Left ventricle myocardium inferior (tissue), 1 donor: ENCODE data around the gene C1GALT1C1. TPM values are rescaled to one million over a fixed set of nuclear protein-coding genes. Genes with fewer than 3 reads are reported as not detected.

Source experiments
- DNase-seq: peaks from one replicate; pipeline ENCODE4 v3.0.0-alpha.2; 2020
- H3K27ac ChIP-seq: fragments of 200-600 bp; replicated peaks from 2 replicates; pipeline ENCODE4 v1.8.0; 2021
- H3K27me3 ChIP-seq: fragments of 200-600 bp; 2 replicates; pipeline ENCODE4 v1.8.0; 2021; ENCODE audit warnings: low read depth
- H3K36me3 ChIP-seq: fragments of 200-600 bp; 2 replicates; pipeline ENCODE4 v1.8.0; 2021
- H3K4me1 ChIP-seq: fragments of 200-600 bp; 2 replicates; pipeline ENCODE4 v1.8.0; 2021
- H3K4me3 ChIP-seq: fragments of 200-600 bp; 2 replicates; pipeline ENCODE4 v1.8.0; 2021; ENCODE audit warnings: mild to moderate bottlenecking, moderate library complexity
- H3K9me3 ChIP-seq: fragments of 200-600 bp; replicated peaks from 2 replicates; pipeline ENCODE4 v1.8.0; 2021
- CTCF ChIP-seq: fragments of 200-600 bp; IDR thresholded peaks from 2 replicates; pipeline ENCODE4 v1.8.0; 2021; ENCODE audit warnings: antibody characterized with exemption, mild to moderate bottlenecking, borderline replicate concordance
- intact Hi-C: fragments of 100-400 bp; cut with micrococcal nuclease; formaldehyde crosslinking; loops from one replicate; pipeline ENCODE4 v1.11.0; 2022
- long read RNA-seq: library from polyadenylated mRNA; unstranded; transcript quantifications from one replicate; pipeline ENCODE4 v2.0.0, GENCODE V29; 2021
- total RNA-seq: library from RNA; stranded (reverse); fragmentation: NEBNext Ultra II Directional; extraction: Animal tissue kit (Norgen Biotek cat#: 25700); gene quantifications from one replicate; pipeline ENCODE4 v1.2.1, GENCODE V29; 2021
- donor health status: DM: no; HTN: yes; CAD: no; lungs with severe emphysema.

C1GALT1C1 gene
- total RNA-seq = 19.7 TPM
- long read RNA-seq, transcript C1GALT1C1-201 (2 exons, 1,613 nt) = major isoform, 24 of 26 reads
- long read RNA-seq, partial matches to known transcripts = 0 of 26 reads
- long read RNA-seq, other reads (novel, unspliced or antisense) = 2 of 26 reads

GRCh38 chrX:120629667-120630537 is at the start of gene C1GALT1C1:
Gene C1GALT1C1 (minus strand): TSS chrX:120630054. CDS start chrX:120627166, 2,888 bp downstream.
- Histone ChIP-seq H3K27ac (peak within 1 kb of the TSS; percentile 92), H3K27me3 (no peaks in the 10 kb centered on the region), H3K36me3 (no peaks in the 10 kb centered on the region), H3K4me3 (peak within 1 kb of the TSS; percentile 78), H3K4me1 (peaks cover 23% of the 10 kb centered on the region), H3K9me3 (no peaks in the 10 kb centered on the region)
- TF ChIP-seq CTCF = no peak
- intact Hi-C loops = no loop called here
- DNase-seq = peak; percentile 91

- Histone ChIP-seq H3K27me3 (no peaks in the 10 kb centered on the region), H3K4me1 (peaks cover 12% of the 10 kb centered on the region), H3K9me3 (no peaks in the 10 kb centered on the region), H3K27ac (no peak overlapping the region), H3K4me3 (no peak overlapping the region), H3K36me3 (no peaks in the 10 kb centered on the region)
- intact Hi-C loops = no loop called here
- no peak for DNase-seq
- no peak for TF ChIP-seq CTCF
Measured at GRCh38 chrX:120677004-120677652, 47.3 kb upstream of the C1GALT1C1 start.

GRCh38 chrX:120672841-120673530 is 43.1 kb upstream of the C1GALT1C1 start:
- H3K27ac ChIP-seq = peak overlapping the region; percentile 78
- H3K36me3 ChIP-seq = no peaks in the 10 kb centered on the region
- DNase-seq = no peak
- no peaks in the 10 kb centered on the region for H3K9me3 ChIP-seq
- intact Hi-C loops = no loop called here
- H3K4me3 ChIP-seq = no peak overlapping the region
- H3K27me3 ChIP-seq = no peaks in the 10 kb centered on the region
- no peak for TF ChIP-seq CTCF
- peaks cover 18% of the 10 kb centered on the region for H3K4me1 ChIP-seq

- Histone ChIP-seq H3K9me3 (no peaks in the 10 kb centered on the region), H3K27me3 (no peaks in the 10 kb centered on the region), H3K4me1 (peaks cover 18% of the 10 kb centered on the region), H3K27ac (peak overlapping the region; percentile 78), H3K36me3 (no peaks in the 10 kb centered on the region), H3K4me3 (no peak overlapping the region)
- intact Hi-C loops = no loop called here
- peak; percentile 27 for DNase-seq
- no peak for TF ChIP-seq CTCF
Measured at GRCh38 chrX:120672389-120672788, 42.5 kb upstream of the C1GALT1C1 start.

GRCh38 chrX:120671963-120672362 is 42.1 kb upstream of the C1GALT1C1 start:
- no peak for TF ChIP-seq CTCF
- Histone ChIP-seq H3K27me3 (no peaks in the 10 kb centered on the region), H3K4me1 (peaks cover 18% of the 10 kb centered on the region), H3K36me3 (no peaks in the 10 kb centered on the region), H3K27ac (peak overlapping the region; percentile 78), H3K9me3 (no peaks in the 10 kb centered on the region), H3K4me3 (no peak overlapping the region)
- DNase-seq = no peak
- intact Hi-C loops = no loop called here
